Measurements from ENCODE around the gene MPIG6B. TPM values are rescaled to one million over a fixed set of nuclear protein-coding genes. Genes with fewer than 3 reads are reported as not detected.
A peak's percentile ranks its signal among the peaks of the same experiment; 100 is the strongest.

The MPIG6B gene
- total RNA-seq, 1 experiment from 2014 or later: not detected

DNA sequence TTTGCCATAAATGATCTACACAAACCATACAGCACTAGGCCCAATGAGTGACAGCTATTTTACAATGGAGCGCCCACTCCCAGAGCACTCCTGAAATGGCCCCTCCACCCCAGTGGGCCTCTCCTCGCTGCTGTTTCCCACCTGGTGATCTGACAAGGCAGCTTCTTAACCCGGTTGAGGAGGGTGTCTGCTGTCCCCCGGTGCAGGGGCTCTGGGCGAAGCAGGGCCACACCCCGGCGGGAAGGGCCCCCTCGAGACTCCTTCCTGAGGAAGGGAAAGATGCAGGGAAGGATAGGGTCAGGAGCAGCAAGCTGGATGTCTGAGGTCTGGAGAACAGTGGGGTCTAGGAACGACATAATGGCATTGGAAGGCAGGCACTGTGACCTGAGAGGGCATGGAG is 30.3 kb upstream of the MPIG6B start:
- Histone ChIP-seq H4K5ac (ENCODE audit: insufficient read length, low read depth, low read length) (no peak overlapping the region), H3K23ac (ENCODE audit: insufficient read length, low read depth, low read length) (no peak overlapping the region), H3K56ac (ENCODE audit: insufficient read length, low read depth, low read length) (no peak overlapping the region), H3K79me1 (ENCODE audit: insufficient read depth, low read depth, low read length, poor library complexity, severe bottlenecking) (no peaks in the 10 kb centered on the region), H3K23me2 (ENCODE audit: insufficient read length, low read depth, low read length, poor library complexity, severe bottlenecking) (no peaks in the 10 kb centered on the region), H3K4me2 (ENCODE audit: insufficient read depth, insufficient read length, low read length) (no peak overlapping the region), H3K27me3 (ENCODE audit: insufficient read depth, low read length) (no peaks in the 10 kb centered on the region), H4K91ac (ENCODE audit: insufficient read length, low read depth, low read length) (no peak overlapping the region), H4K20me1 (ENCODE audit: control insufficient read depth, insufficient read depth, insufficient read length) (no peaks in the 10 kb centered on the region), H3K18ac (ENCODE audit: insufficient read length, low read depth, low read length) (no peak overlapping the region), H2BK12ac (ENCODE audit: insufficient read length, low read depth, low read length) (no peak overlapping the region), H2AFZ (ENCODE audit: low read length) (no peak overlapping the region), H3K14ac (ENCODE audit: insufficient read depth, low read length) (no peak overlapping the region), H2BK15ac (ENCODE audit: low read depth, low read length) (no peak overlapping the region), H3K4ac (ENCODE audit: low read depth, low read length) (no peak overlapping the region), H2BK20ac (ENCODE audit: low read depth, low read length, poor library complexity, severe bottlenecking) (no peak overlapping the region), H3K27ac (ENCODE audit: insufficient read length, low read depth, low read length) (no peak overlapping the region), H2BK5ac (ENCODE audit: insufficient read length, low read length) (no peak overlapping the region), H3K9ac (ENCODE audit: extremely low read depth, insufficient read length, low read length) (no peak overlapping the region), H3K9me3 (ENCODE audit: control insufficient read depth, low read depth, low read length) (no peaks in the 10 kb centered on the region), H2BK120ac (ENCODE audit: low read depth, low read length, poor library complexity, severe bottlenecking) (no peak overlapping the region), H3K79me2 (ENCODE audit: insufficient read depth, low read length) (no peaks in the 10 kb centered on the region), H3K4me1 (ENCODE audit: insufficient read depth, low read length) (no peaks in the 10 kb centered on the region), H3T11ph (ENCODE audit: low read length) (no peak overlapping the region), H4K8ac (replicated peaks; ENCODE audit: insufficient read length, low read depth, low read length) (no peak overlapping the region), H2AK5ac (ENCODE audit: insufficient read length, low read length) (no peak overlapping the region)
- H3K36me3 Mint-ChIP-seq (ENCODE audit: insufficient read depth in 1 of 3, low read depth in 3 of 3): peaks cover 9 to 60% (median 40%) of the 10 kb centered on the region in 3 experiments; a peak in 6 of 7 replicates
- H3K4me1 Mint-ChIP-seq: peaks cover 3 to 8% of the 10 kb centered on the region in 2 experiments; a peak in 3 of 4 replicates
- TF ChIP-seq, protein P1, sequence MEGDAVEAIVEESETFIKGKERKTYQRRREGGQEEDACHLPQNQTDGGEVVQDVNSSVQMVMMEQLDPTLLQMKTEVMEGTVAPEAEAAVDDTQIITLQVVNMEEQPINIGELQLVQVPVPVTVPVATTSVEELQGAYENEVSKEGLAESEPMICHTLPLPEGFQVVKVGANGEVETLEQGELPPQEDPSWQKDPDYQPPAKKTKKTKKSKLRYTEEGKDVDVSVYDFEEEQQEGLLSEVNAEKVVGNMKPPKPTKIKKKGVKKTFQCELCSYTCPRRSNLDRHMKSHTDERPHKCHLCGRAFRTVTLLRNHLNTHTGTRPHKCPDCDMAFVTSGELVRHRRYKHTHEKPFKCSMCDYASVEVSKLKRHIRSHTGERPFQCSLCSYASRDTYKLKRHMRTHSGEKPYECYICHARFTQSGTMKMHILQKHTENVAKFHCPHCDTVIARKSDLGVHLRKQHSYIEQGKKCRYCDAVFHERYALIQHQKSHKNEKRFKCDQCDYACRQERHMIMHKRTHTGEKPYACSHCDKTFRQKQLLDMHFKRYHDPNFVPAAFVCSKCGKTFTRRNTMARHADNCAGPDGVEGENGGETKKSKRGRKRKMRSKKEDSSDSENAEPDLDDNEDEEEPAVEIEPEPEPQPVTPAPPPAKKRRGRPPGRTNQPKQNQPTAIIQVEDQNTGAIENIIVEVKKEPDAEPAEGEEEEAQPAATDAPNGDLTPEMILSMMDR (conservative IDR thresholded peaks at IDR 0.05): no peak
- WGBS (ENCODE audit: extremely low coverage, insufficient read length, low lambda C conversion rate): no CpG with 5 or more reads among the region's 9 CpGs
- H3K4me3 Mint-ChIP-seq: no peak overlapping the region
- H3K27me3 Mint-ChIP-seq (ENCODE audit: low read depth): no peaks in the 10 kb centered on the region
- 0 out of 7 replicates have a peak overlapping the region, but pooled peaks of 1 of the 3 experiments have one; percentile 6 for H3K27ac Mint-ChIP-seq
- no peak for DNase-seq
- H3K9me3 Mint-ChIP-seq: no peaks in the 10 kb centered on the region
